ENCODE data around the gene IVNS1ABP.
"Not testable (repeated sequence)": the region's sequence is repeated elsewhere in the genome, so short reads cannot be mapped to it uniquely, and the experiment has no call there.

Gene IVNS1ABP

GRCh38 chr1:185263780-185264179, 53.3 kb downstream of the IVNS1ABP start:
- no peak for TF ChIP-seq CTCF (conservative IDR thresholded peaks at IDR 0.05)
- TF ChIP-seq ZFX (IDR thresholded peaks at IDR 0.05): no peak
- no peak overlapping the region for H3K27ac ChIP-seq

DNA sequence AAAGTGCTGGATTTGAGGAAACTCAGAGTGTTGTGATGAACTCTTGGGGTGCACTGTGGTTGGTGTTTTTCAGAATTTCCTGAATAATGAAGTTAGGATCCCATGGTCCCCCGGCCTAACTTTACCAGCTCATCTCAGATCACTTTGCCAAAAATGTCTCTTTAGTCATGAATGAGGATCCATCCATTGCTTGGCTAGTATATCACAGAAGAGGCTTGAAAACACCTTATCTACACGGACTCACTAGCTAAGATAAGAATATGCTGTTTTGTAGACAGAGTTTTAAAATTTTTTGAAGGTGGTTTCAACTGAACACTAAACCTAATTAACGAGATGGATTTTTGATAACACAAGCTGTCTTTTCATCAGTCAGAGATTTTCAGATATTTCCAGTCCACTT, 53.8 kb downstream of the IVNS1ABP start:
- no peak overlapping the region for H3K27ac ChIP-seq
- TF ChIP-seq CTCF (conservative IDR thresholded peaks at IDR 0.05) (no peak), ZFX (IDR thresholded peaks at IDR 0.05) (no peak)

DNA sequence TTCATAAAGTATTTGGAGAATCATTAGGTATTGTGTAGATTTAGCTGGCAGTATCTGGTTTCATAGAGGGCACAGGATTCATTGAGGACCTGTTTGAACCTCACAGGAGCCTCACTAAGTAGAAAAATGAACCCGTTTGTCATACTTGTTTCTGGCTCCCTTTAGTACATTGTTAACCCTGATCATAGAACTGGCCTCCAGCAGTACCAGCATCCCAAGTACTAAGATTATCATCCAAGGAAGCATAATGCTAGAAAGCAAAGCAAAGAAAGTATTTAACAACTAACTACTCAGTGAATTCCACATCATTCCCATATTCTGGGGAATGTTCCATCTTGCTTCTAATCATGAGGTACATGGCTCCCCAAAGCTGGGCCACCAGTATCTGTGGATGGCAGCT, 54.9 kb downstream of the IVNS1ABP start:
- TF ChIP-seq ZFX (IDR thresholded peaks at IDR 0.05): no peak
- TF ChIP-seq CTCF (conservative IDR thresholded peaks at IDR 0.05): no peak
- no peak overlapping the region for H3K27ac ChIP-seq

DNA sequence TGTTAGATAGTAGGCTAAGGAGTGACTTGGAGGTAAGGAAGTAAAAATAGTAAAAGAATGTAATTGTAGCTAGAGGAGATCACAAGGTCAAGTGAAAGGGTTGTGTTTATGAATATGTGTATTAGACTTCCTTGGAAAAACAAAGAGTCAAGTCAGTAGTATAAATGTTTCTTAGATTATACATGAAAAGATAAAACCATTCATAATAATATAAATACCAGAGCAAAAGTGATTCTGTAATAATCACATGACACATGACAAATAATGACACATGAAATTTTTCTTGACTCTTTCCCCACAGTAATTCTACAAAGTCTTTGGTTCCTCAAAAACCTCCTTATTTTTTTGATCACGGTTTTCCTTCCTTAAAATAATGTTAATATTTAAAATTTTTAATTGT, 56.4 kb downstream of the IVNS1ABP start:
- no peak overlapping the region for H3K27ac ChIP-seq
- TF ChIP-seq ZFX (IDR thresholded peaks at IDR 0.05) (no peak), CTCF (conservative IDR thresholded peaks at IDR 0.05) (no peak)

DNA sequence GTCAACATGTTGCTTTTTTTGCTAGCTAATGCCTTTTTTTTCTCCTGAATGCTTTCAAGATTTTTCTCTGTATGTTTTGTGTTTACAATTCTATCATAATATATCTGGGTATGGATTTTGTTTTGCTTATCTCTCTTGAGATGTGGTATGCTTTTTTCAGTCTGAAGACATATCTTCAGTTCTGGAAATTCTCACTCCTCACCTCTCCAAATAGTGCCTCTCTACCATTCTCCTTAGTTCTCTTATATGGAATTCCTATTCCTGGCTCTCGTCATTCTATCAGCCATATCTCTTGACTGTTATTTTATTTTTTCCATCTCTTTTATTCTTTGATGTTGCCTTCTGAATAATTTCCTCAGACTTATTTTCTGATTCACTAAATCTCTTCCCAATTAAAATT, 58.4 kb downstream of the IVNS1ABP start:
- TF ChIP-seq ZFX (IDR thresholded peaks at IDR 0.05) (no peak), CTCF (conservative IDR thresholded peaks at IDR 0.05) (no peak)

GRCh38 chr1:185257950-185258208, 59.2 kb downstream of the IVNS1ABP start:
- TF ChIP-seq ZFX (IDR thresholded peaks at IDR 0.05): no peak
- TF ChIP-seq CTCF (conservative IDR thresholded peaks at IDR 0.05): no peak
- H3K27ac ChIP-seq: no peak overlapping the region

More for the DNA sequence above, 58.4 kb downstream of the IVNS1ABP start:
- H3K27ac ChIP-seq: no peak overlapping the region

- H3K27ac ChIP-seq: not testable (repeated sequence)
Measured at GRCh38 chr1:185257116-185257949, 59.7 kb downstream of the IVNS1ABP start.

- H3K27ac ChIP-seq: not testable (repeated sequence)
Measured at GRCh38 chr1:185255595-185255994, 61.4 kb downstream of the IVNS1ABP start.

GRCh38 chr1:185252404-185252803, 64.6 kb downstream of the IVNS1ABP start:
- H3K27ac ChIP-seq: not testable (repeated sequence)

GRCh38 chr1:185251928-185252327, 65.1 kb downstream of the IVNS1ABP start:
- not testable (repeated sequence) for H3K27ac ChIP-seq

All from C4-2B (cell line).